ENCODE measurements around the gene GPRC5C.

GPRC5C gene

GRCh38 chr17:74449773-74450172, 17.9 kb downstream of the GPRC5C start:
- no peak for DNase-seq (ENCODE audit: low read depth, low spot score)
- no peak overlapping the region for H3K27ac ChIP-seq

DNA sequence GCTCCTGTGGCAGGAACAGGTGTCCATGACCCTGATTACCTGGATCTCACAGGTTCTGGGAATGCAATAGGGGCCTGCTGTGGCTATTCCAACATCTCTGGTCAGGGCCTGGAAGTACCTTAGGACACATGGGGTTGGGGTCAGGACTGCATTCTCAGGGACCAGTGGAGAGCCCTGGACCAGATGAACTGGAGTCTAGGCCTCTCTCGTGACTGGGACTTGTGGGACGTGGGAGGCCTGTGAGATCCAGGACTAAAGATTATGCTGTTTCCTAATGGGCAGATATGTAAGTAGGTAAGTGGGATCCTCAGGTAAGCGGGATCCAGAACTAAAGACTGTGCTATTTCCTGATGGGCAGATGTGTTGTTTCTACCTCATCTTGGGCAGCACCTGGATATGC, 18.3 kb downstream of the GPRC5C start:
- H3K27ac ChIP-seq, result no peak overlapping the region
- DNase-seq (ENCODE audit: low read depth, low spot score), result no peak

GRCh38 chr17:74450925-74451403, 19.1 kb downstream of the GPRC5C start:
- no peak for DNase-seq (ENCODE audit: low read depth, low spot score)
- no peak overlapping the region for H3K27ac ChIP-seq

DNA sequence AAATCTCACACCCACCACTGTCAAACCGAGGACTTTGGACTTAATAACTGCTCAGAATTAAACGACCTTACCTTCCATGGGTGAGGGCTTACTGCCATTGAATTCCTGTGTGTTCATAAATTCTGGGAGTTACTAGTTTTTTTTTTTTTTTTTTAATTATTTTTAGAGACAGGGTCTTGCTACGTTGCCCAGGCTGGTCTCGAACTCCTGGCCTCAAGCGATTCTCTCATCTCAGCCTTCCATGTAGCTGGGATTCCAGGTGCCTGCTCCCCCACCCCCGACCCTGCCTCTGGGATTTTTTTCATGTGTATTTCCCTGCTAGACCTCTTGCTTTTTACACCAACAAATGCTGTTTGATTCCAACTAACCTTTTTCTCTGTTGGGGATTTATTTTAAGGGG, 19.7 kb downstream of the GPRC5C start:
- no peak for DNase-seq (ENCODE audit: low read depth, low spot score)
- no peak overlapping the region for H3K27ac ChIP-seq

- H3K27ac ChIP-seq, result no peak overlapping the region
- no peak for DNase-seq (ENCODE audit: low read depth, low spot score)
These were observed 20.3 kb downstream of the GPRC5C start for GRCh38 chr17:74452033-74452840.

- no peak for DNase-seq (ENCODE audit: low read depth, low spot score)
- no peak overlapping the region for H3K27ac ChIP-seq
These were observed 21.2 kb downstream of the GPRC5C start for GRCh38 chr17:74452841-74453661.

GRCh38 chr17:74453665-74454196, 21.8 kb downstream of the GPRC5C start:
- no peak for DNase-seq (ENCODE audit: low read depth, low spot score)
- no peak overlapping the region for H3K27ac ChIP-seq

DNA sequence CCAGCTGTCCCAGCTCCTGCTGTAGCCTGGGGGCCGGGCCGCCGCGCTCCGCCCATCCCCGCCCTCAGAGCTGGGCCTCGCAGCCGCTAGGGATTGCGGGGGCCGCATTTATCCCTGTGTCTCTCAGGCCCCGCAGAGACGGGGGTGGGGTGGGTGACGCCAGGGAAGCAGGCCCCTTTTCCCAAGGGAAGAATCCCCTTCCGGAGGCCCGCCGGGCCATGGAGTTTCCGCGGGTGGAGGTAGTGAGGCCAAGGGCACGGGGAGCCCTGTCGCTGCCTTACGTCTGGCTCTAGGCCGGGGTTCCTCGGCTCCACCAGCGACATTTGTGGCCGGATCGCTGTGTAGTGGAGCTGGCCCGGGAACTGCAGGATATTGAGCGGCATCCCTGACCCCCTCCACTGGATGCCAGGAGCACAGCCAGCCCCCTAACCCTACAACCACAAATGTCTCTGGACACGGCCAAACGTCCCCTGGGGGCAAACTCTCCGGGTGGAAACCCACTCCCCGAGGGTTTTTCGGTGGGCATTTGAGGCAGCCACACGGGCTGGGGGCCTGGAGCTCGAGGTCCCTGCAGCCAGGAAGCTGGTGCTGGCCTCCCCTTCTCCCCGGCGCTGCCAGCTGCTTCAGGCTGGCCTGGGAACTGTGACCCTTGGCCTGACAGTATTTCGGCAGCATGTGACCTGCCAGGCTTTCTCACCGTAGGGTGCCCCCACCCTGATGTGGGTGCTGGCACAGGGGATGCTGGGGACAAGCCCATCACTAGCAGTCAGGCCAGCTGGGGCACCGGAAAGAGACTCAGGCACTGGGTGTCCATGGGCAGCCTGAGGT, 22.5 kb downstream of the GPRC5C start:
- H3K27ac ChIP-seq, result no peak overlapping the region
- no peak for DNase-seq (ENCODE audit: low read depth, low spot score)

GRCh38 chr17:74455025-74455545, 23.2 kb downstream of the GPRC5C start:
- no peak overlapping the region for H3K27ac ChIP-seq
- DNase-seq (ENCODE audit: low read depth, low spot score), result no peak

- no peak for DNase-seq (ENCODE audit: low read depth, low spot score)
- no peak overlapping the region for H3K27ac ChIP-seq
These were observed 23.9 kb downstream of the GPRC5C start for GRCh38 chr17:74455821-74456220.

DNA sequence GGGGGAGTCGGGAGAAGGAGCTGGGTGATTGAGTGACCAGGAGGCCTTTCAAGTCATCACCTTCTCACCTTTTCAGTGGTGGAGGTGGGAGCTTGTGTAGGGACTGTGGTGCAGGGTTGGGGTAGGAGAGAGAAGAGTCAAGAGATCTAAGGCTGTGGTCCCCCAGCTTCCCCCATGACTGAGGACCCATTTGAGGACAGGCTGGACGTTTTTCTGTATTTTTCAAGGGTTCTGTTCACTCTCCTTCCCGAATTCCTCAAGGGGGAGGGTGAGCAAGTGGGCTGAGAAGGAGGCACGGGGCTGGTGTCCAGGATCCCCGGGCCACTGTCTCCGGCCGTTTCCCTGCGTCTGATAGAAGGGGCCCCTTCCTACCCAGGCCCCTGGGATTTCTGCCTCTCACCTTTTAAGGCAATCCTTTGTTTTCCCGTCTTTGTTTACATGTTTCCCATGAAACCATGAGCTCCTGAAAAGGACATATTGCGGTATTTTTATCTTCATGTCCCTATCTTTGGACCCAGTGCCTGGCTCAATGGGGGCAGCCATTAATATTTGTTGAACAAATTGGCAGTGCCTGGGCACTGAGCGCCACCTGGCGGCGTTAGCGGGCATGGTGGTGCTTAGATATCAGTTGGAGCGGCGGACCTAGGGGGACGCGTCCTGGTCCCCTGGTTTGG, 25.4 kb downstream of the GPRC5C start:
- DNase-seq (ENCODE audit: low read depth, low spot score), result no peak
- no peak overlapping the region for H3K27ac ChIP-seq

DNA sequence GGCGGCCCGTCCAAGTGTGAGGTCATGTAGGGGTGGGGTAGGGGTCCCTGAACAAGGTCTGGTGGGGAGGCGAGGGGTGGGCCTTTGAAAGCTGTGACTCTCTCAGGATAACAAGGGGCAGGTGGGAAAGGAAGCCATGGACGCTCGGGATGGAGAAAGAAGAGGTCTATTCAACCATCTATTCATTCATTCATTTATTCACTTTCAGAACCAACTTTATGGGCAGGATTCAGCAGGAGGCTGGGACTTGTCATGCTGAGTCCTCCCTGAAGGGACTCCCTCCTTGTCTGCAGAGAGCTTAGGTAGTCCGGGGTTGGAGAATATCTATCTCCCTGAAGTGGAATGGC, 25.9 kb downstream of the GPRC5C start:
- H3K27ac ChIP-seq, result no peak overlapping the region
- no peak for DNase-seq (ENCODE audit: low read depth, low spot score)

DNA sequence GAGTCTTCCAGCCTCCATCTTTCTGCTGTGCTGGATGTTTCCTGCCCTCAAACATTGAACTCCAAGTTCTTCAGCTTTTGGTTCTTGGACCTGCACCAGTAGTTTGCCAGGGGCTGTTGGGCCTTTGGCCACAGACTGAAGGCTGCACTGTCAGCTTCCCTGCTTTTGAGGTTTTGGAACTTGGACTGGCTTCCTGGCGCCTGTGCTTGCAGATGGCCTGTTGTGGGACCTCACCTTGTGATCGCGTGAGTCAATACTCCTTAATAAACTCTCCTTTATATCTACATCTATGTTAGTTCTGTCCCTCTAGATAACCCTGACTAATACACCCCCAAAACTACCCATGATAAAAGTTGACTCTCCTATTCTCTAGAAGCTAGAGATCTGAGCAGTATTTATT, 26.9 kb downstream of the GPRC5C start:
- DNase-seq (ENCODE audit: low read depth, low spot score), result no peak
- H3K27ac ChIP-seq, result no peak overlapping the region

DNA sequence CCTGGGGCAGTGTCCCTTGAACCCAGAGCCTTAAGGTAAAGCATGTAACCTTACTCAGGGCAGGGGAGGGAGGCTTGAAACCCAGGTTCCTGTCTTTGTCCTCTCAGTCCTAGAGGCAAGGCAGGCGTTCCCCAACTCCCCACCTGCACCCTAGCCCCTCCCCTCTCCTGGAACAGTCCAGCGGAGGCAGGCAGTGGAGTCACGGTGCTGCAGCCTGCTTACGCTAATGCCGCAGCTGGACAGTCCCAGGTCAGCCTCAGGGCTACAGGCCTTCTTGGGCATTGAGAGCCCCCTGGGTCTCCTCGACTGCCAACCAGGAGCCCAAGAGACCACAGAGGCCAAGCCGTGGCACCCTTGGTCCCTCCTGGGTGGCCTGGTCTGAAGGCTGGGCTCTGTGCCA, 27.7 kb downstream of the GPRC5C start:
- H3K27ac ChIP-seq, result no peak overlapping the region
- DNase-seq (ENCODE audit: low read depth, low spot score), result no peak

DNA sequence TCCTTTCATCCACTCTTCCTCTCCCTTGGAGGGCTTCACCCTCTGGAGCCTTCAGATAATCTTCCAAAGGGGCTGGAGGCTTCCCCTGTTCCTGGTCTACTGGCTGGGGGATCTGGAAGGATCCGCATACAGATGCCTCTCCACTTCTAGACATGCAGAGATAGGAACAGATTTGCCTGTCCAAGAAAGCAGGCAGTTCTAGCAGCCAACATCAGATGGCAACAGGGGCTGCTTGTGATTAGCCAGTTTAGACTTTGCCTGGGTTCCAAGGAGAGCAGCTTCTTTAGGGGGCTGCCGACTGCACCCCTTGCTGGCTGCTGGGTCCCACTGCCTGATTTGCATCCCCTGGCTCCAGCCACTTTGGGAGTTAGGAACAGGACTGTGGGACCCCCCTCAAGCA, 28.4 kb downstream of the GPRC5C start:
- H3K27ac ChIP-seq, result no peak overlapping the region
- DNase-seq (ENCODE audit: low read depth, low spot score), result no peak

- no peak overlapping the region for H3K27ac ChIP-seq
- DNase-seq (ENCODE audit: low read depth, low spot score), result no peak
These were observed 29.1 kb downstream of the GPRC5C start for GRCh38 chr17:74460996-74461395.

DNA sequence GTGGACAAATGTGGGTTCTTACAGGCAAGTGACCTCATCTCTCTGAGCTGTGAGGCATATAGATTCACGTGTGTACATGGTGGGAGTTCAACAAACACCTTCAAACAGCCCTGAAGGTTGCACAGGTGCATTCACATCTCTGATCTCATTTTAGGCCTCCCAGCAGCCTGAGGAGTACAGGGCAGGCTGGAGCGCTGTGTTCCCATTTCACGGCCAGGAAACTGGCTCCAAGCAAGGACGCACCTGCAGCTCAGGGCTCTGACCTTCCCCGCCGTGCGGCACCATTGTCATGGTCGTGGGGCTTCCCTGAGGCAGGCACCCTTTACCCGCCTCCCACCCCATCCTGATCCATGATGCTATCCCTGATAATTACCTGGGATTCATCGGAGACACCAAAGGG, 29.7 kb downstream of the GPRC5C start:
- no peak overlapping the region for H3K27ac ChIP-seq

GRCh38 chr17:74464730-74465377, 33.0 kb downstream of the GPRC5C start:
- DNase-seq (ENCODE audit: low read depth, low spot score), result no peak
- no peak overlapping the region for H3K27ac ChIP-seq

More for the DNA sequence above, 29.7 kb downstream of the GPRC5C start:
- no peak for DNase-seq (ENCODE audit: low read depth, low spot score)

Data from epithelial cell of prostate (primary cell).